ENCODE measurements around the gene CASTOR1.

CASTOR1 gene

DNA sequence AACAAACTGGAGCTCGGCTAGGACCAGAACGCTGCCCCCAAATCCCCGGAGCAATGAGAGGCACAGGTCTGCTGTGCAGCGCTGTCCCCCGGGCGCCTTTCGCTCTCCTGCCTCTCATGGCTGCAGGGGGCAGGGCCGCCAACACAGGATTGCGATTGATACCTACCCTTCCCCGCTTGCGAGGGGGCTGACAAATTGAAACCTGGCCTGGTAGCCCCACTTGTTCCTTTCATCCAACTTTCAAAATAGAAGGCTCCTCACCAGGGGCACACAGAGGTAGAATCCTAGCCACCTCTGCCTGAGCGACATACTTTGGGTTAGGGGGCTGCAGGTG, 642 bp upstream of the CASTOR1 start:
- no peaks in the 10 kb centered on the region for H3K79me2 ChIP-seq (ENCODE audit: insufficient read depth, low read length)
- no peaks in the 10 kb centered on the region for H3K9me3 ChIP-seq (ENCODE audit: low read length)
- TF ChIP-seq, protein P1, sequence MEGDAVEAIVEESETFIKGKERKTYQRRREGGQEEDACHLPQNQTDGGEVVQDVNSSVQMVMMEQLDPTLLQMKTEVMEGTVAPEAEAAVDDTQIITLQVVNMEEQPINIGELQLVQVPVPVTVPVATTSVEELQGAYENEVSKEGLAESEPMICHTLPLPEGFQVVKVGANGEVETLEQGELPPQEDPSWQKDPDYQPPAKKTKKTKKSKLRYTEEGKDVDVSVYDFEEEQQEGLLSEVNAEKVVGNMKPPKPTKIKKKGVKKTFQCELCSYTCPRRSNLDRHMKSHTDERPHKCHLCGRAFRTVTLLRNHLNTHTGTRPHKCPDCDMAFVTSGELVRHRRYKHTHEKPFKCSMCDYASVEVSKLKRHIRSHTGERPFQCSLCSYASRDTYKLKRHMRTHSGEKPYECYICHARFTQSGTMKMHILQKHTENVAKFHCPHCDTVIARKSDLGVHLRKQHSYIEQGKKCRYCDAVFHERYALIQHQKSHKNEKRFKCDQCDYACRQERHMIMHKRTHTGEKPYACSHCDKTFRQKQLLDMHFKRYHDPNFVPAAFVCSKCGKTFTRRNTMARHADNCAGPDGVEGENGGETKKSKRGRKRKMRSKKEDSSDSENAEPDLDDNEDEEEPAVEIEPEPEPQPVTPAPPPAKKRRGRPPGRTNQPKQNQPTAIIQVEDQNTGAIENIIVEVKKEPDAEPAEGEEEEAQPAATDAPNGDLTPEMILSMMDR (IDR thresholded peaks at IDR 0.05; ENCODE audit: low read length), result no peak
- no peak for TF ChIP-seq EZH2 (IDR thresholded peaks at IDR 0.05; ENCODE audit: borderline replicate concordance, low read length)
- peak overlapping the region; percentile 59; the same call in 1 of the 2 replicates for H3K9ac ChIP-seq (ENCODE audit: low read length)
- H3K27me3 ChIP-seq (ENCODE audit: insufficient read depth, low read length), result no peaks in the 10 kb centered on the region
- H4K20me1 ChIP-seq (ENCODE audit: insufficient read depth, low read length), result no peaks in the 10 kb centered on the region
- no peaks in the 10 kb centered on the region for H3K9me2 ChIP-seq (ENCODE audit: low read depth, low read length)
- peak overlapping the region; percentile 59 for H3K27ac ChIP-seq (ENCODE audit: low read depth, low read length, poor library complexity, severe bottlenecking)
- H3K4me2 ChIP-seq (ENCODE audit: low read length), result peak overlapping the region; percentile 75
- H3K4me1 ChIP-seq (ENCODE audit: insufficient read depth, low read length, severe bottlenecking), result peaks cover 18% of the 10 kb centered on the region
- H3K36me3 ChIP-seq (ENCODE audit: insufficient read depth, low read length), result peaks cover 6% of the 10 kb centered on the region; the same call in 1 of the 2 replicates
- peak overlapping the region; percentile 66 for H3K4me3 ChIP-seq (ENCODE audit: low read depth, low read length, poor library complexity, severe bottlenecking)
- H3F3A ChIP-seq (ENCODE audit: insufficient read depth, low read length), result no peaks in the 10 kb centered on the region
- H2AFZ ChIP-seq (ENCODE audit: low read length), result no peak overlapping the region

- Histone ChIP-seq H4K20me1 (ENCODE audit: insufficient read depth, low read length) (no peaks in the 10 kb centered on the region), H3F3A (ENCODE audit: insufficient read depth, low read length) (no peaks in the 10 kb centered on the region), H3K4me2 (ENCODE audit: low read length) (peak overlapping the region; percentile 75), H3K9ac (ENCODE audit: low read length) (peak overlapping the region; percentile 59), H3K27ac (ENCODE audit: low read depth, low read length, poor library complexity, severe bottlenecking) (no peak overlapping the region), H3K9me3 (ENCODE audit: low read length) (no peaks in the 10 kb centered on the region), H3K79me2 (ENCODE audit: insufficient read depth, low read length) (no peaks in the 10 kb centered on the region), H3K9me2 (ENCODE audit: low read depth, low read length) (no peaks in the 10 kb centered on the region), H3K36me3 (ENCODE audit: insufficient read depth, low read length) (peaks cover 6% of the 10 kb centered on the region; the same call in 1 of the 2 replicates), H3K4me3 (ENCODE audit: low read depth, low read length, poor library complexity, severe bottlenecking) (peak overlapping the region; percentile 66), H3K4me1 (ENCODE audit: insufficient read depth, low read length, severe bottlenecking) (peaks cover 18% of the 10 kb centered on the region), H3K27me3 (ENCODE audit: insufficient read depth, low read length) (no peaks in the 10 kb centered on the region), H2AFZ (ENCODE audit: low read length) (no peak overlapping the region)
- TF ChIP-seq, protein P1 (IDR thresholded peaks at IDR 0.05; ENCODE audit: low read length), result no peak
- TF ChIP-seq EZH2 (IDR thresholded peaks at IDR 0.05; ENCODE audit: borderline replicate concordance, low read length), result no peak
Measured at GRCh38 chr22:30288419-30289140, 725 bp downstream of the CASTOR1 start.

DNA sequence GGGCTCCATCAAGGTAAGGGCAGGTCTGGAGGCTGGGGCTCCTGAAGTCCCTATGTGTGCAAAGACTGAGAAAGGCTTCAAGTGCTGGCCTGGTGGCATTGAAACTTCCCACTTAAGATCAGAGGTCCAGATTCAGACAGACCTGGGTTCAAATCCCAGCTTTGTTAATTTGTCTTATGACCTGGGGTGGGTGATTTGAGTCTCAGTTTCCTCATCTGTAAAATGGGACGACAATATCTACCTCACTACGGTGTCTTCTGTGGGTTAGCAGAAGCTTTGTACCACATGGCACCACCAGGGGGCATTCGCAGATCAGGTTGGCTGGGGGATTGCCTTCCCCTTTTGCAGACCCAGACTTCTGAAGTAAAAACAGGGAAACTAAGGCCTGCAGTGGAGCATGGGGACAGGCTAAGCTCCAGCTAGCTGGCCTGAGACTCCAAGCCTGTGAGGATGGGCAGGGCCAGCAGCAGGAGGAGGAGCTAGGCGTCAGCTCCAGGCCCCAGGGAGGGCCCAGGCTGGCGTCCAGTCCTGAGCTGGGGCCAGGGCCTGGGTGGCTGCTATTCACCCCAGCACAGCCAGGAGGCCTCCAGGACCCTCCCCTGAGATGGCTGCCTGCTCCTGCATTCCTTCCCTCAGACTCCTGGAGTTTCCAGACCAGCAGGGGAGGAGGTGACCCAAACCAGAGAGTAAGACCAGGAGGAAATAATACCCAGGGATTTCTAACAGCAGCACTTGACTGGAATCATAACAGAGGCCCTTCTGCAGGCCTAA, 1.5 kb downstream of the CASTOR1 start:
- no peaks in the 10 kb centered on the region for H3F3A ChIP-seq (ENCODE audit: insufficient read depth, low read length)
- H2AFZ ChIP-seq (ENCODE audit: low read length), result no peak overlapping the region
- H3K27me3 ChIP-seq (ENCODE audit: insufficient read depth, low read length), result no peaks in the 10 kb centered on the region
- H3K9me3 ChIP-seq (ENCODE audit: low read length), result no peaks in the 10 kb centered on the region
- no peaks in the 10 kb centered on the region for H4K20me1 ChIP-seq (ENCODE audit: insufficient read depth, low read length)
- TF ChIP-seq, protein P1 (IDR thresholded peaks at IDR 0.05; ENCODE audit: low read length), result peak; percentile 95
- no peak for TF ChIP-seq EZH2 (IDR thresholded peaks at IDR 0.05; ENCODE audit: borderline replicate concordance, low read length)
- H3K36me3 ChIP-seq (ENCODE audit: insufficient read depth, low read length), result peaks cover 6% of the 10 kb centered on the region; the same call in 1 of the 2 replicates
- H3K9me2 ChIP-seq (ENCODE audit: low read depth, low read length), result no peaks in the 10 kb centered on the region
- H3K79me2 ChIP-seq (ENCODE audit: insufficient read depth, low read length), result no peaks in the 10 kb centered on the region
- H3K4me3 ChIP-seq (ENCODE audit: low read depth, low read length, poor library complexity, severe bottlenecking), result no peak overlapping the region
- no peak overlapping the region for H3K27ac ChIP-seq (ENCODE audit: low read depth, low read length, poor library complexity, severe bottlenecking)
- peaks cover 18% of the 10 kb centered on the region for H3K4me1 ChIP-seq (ENCODE audit: insufficient read depth, low read length, severe bottlenecking)
- no peak overlapping the region; the same call in 1 of the 2 replicates for H3K4me2 ChIP-seq (ENCODE audit: low read length)
- no peak overlapping the region for H3K9ac ChIP-seq (ENCODE audit: low read length)
